Central memory CD4-positive, alpha-beta T cell (primary cell): ENCODE results near the gene OR1L4.

ENCODE experiments used
- DNase-seq: peaks from one replicate; pipeline ENCODE4 v3.0.0; 2022
- total RNA-seq, 3 experiments: gene quantifications; one replicate each; lab custom pipeline; 2026; lab: John Stamatoyannopoulos, UW

OR1L4 gene
- total RNA-seq, result 0 reads per million in 3 experiments

GRCh38 chr9:122723690-122724089, at the start of gene OR1L4:
Gene OR1L4 (plus strand): TSS chr9:122723990. CDS start chr9:122723990, 0 bp downstream.
- no peak for DNase-seq

- DNase-seq, result no peak
Measured at GRCh38 chr9:122684851-122685250, 38.9 kb upstream of the OR1L4 start.

GRCh38 chr9:122695696-122696095, 28.1 kb upstream of the OR1L4 start:
- no peak for DNase-seq

GRCh38 chr9:122718038-122718437, 5.8 kb upstream of the OR1L4 start:
- no peak for DNase-seq

GRCh38 chr9:122719218-122719617, 4.6 kb upstream of the OR1L4 start:
- no peak for DNase-seq

GRCh38 chr9:122742003-122742402, 18.2 kb downstream of the OR1L4 start, which contains the start of gene OR1L6:
Gene OR1L6 (plus strand): TSS chr9:122742303. CDS start chr9:122749848, 7,545 bp downstream.
- DNase-seq, result no peak

GRCh38 chr9:122754825-122755224, 31.0 kb downstream of the OR1L4 start:
- DNase-seq, result no peak

GRCh38 chr9:122767817-122768216, 44.0 kb downstream of the OR1L4 start:
- DNase-seq, result no peak
